ENCODE data around the gene AKR1C3. TPM values are rescaled to one million over a fixed set of nuclear protein-coding genes. Genes with fewer than 3 reads are reported as not detected.

Gene AKR1C3
- total and polyA plus RNA-seq, 2 of the 4 experiments (the other 2 are of a cell fraction): 0.18 to 0.51 TPM

- ChIA-PET POLR2A (ENCODE audit: unreplicated experiment) (no interaction called here), CTCF (interaction anchor here (1.5 kb wide), 1 partner anchor 257 kb away, joined by 3 read pairs; no protein-coding TSS in a partner anchor)
- H3K56ac ChIP-seq (ENCODE audit: extremely low read depth, insufficient read depth, low read length): no peak overlapping the region
- no peaks in the 10 kb centered on the region for H3K36me3 ChIP-seq (ENCODE audit: control insufficient read depth, insufficient read depth, low read length)
- H3K27me3 ChIP-seq (ENCODE audit: control insufficient read depth, insufficient read depth, low read length): no peaks in the 10 kb centered on the region
- TF ChIP-seq MAZ (IDR thresholded peaks at IDR 0.05; ENCODE audit: borderline replicate concordance, low read depth, low read length): no peak
- H4K91ac ChIP-seq (ENCODE audit: insufficient read depth, low read depth, low read length): no peak overlapping the region
- H3K23ac ChIP-seq (ENCODE audit: low read depth, low read length): no peak overlapping the region
- H4K20me1 ChIP-seq (ENCODE audit: insufficient read depth, low read length): no peaks in the 10 kb centered on the region
- no peak overlapping the region for H3K4ac ChIP-seq (ENCODE audit: low read depth, low read length)
- no peak overlapping the region for H2AK5ac ChIP-seq (ENCODE audit: low read depth, low read length)
- H4K8ac ChIP-seq (ENCODE audit: low read depth in 2 of 2, low read length in 2 of 2): no peak overlapping the region
- no peak overlapping the region for H2BK20ac ChIP-seq (ENCODE audit: low read depth, low read length)
- H3K4me2 ChIP-seq (ENCODE audit: low read depth, low read length): no peak overlapping the region
- H3K9ac ChIP-seq (ENCODE audit: low read depth, low read length): no peak overlapping the region
- H3K18ac ChIP-seq (ENCODE audit: low read depth, low read length): no peak overlapping the region
- in situ Hi-C loops (cut with MboI; ENCODE audit: low sequenced_read_pairs): no loop called here
- H3K79me1 ChIP-seq (ENCODE audit: low read depth in 1 of 2, low read length in 2 of 2): no peaks in the 10 kb centered on the region
- no CpG with 5 or more reads among the region's 1 CpG for WGBS, 2 experiments (ENCODE audit: extremely low coverage in 2 of 2, insufficient read length in 1 of 2)
- no peak for DNase-seq
- no peak overlapping the region for H4K5ac ChIP-seq (ENCODE audit: low read depth, low read length)
- no peak overlapping the region for H3K27ac ChIP-seq (ENCODE audit: insufficient read depth, low read length)
- H3K4me3 ChIP-seq (ENCODE audit: insufficient read depth, low read depth, low read length): no peak overlapping the region
- H2AK9ac ChIP-seq (replicated peaks; ENCODE audit: low read depth, low read length, poor library complexity): no peak overlapping the region
- ATAC-seq (ENCODE audit: low read depth): no peak
- H2AFZ ChIP-seq (replicated peaks; ENCODE audit: low read length, poor library complexity): no peak overlapping the region
- H3K9me3 ChIP-seq (ENCODE audit: control insufficient read depth, insufficient read depth, low read length): no peaks in the 10 kb centered on the region
- no peak overlapping the region for H3K14ac ChIP-seq (replicated peaks; ENCODE audit: low read depth, low read length)
- no peak overlapping the region for H2BK5ac ChIP-seq (ENCODE audit: low read depth, low read length, poor library complexity, severe bottlenecking)
- no peaks in the 10 kb centered on the region for H3K4me1 ChIP-seq (ENCODE audit: control insufficient read depth, insufficient read depth, low read length)
- no peak overlapping the region for H2BK120ac ChIP-seq (ENCODE audit: low read depth, low read length)
- H3K9me1 ChIP-seq (ENCODE audit: insufficient read depth, low read length): no peaks in the 10 kb centered on the region
- no peak overlapping the region for H2BK15ac ChIP-seq (ENCODE audit: low read depth, low read length)
- intact Hi-C loops (cut with micrococcal nuclease): loop anchor here (10.0 kb wide), 1 partner anchor 58 kb away; no protein-coding TSS in a partner anchor
- no TSS peak for BruUV-seq (replicated peaks)
- dilution Hi-C loops (cut with HindIII; ENCODE audit: low sequenced_read_pairs, unreplicated experiment): no loop called here
These were observed 12.3 kb downstream of the AKR1C3 start for GRCh38 chr10:5106553-5106952.
